HepG2 (cell line): ENCODE data around the gene LMAN2L. TPM values are rescaled to one million over a fixed set of nuclear protein-coding genes. Genes with fewer than 3 reads are reported as not detected.

Source experiments
- FOSL2 ChIP-seq: sonication (generic); formaldehyde crosslinking; IDR thresholded peaks from 2 replicates; pipeline ENCODE4 v1.4.0; 2020; ENCODE audit warnings: missing genetic modification reagents
- KLF15 ChIP-seq: sonication (generic); formaldehyde crosslinking; IDR thresholded peaks from 2 replicates; pipeline ENCODE4 v1.8.1; 2023; ENCODE audit warnings: borderline replicate concordance, mild to moderate bottlenecking, inconsistent platforms, missing genetic modification reagents, mixed read lengths
- MAFK ChIP-seq, 2 experiments: IDR thresholded peaks in 1 of 2; conservative IDR thresholded peaks in 1 of 2; 2 replicates each; pipeline ENCODE4 v1.6.1; 2011; ENCODE audit warnings: improper control_type of control experiment in 2 of 2, low read length in 2 of 2
- NFAT5 ChIP-seq: sonication (generic); formaldehyde crosslinking; IDR thresholded peaks from 2 replicates; pipeline ENCODE4 v1.4.0; 2020; ENCODE audit warnings: missing genetic modification reagents
- SRY ChIP-seq: sonication (generic); formaldehyde crosslinking; IDR thresholded peaks from 2 replicates; pipeline ENCODE4 v1.8.0; 2022; ENCODE audit warnings: mild to moderate bottlenecking, missing genetic modification reagents
- ZNF563 ChIP-seq: sonication (generic); formaldehyde crosslinking; IDR thresholded peaks from 2 replicates; pipeline ENCODE4 v1.8.0; 2022; ENCODE audit warnings: mild to moderate bottlenecking, moderate library complexity, missing genetic modification reagents
- polyA plus RNA-seq, 8 experiments: library from polyadenylated mRNA; depleted of rRNA in 3 of 8; stranded (reverse) in 7 of 8; unstranded in 1 of 8; fragments of >200 nt; fragmentation: Illumina TruSeq in 4 of 8; extraction: Trizol in 4 of 8; gene quantifications; 2 replicates each; pipeline versions ENCODE4 v1.2.1 to v1.2.3, GENCODE V29; 2011 to 2016; ENCODE audit warnings: low read depth in 4 of 8, missing spikeins in 1 of 8, mixed read lengths in 1 of 8; ENCODE audit not compliant: insufficient read depth in 1 of 8
- total RNA-seq, 5 experiments: library from RNA; depleted of rRNA; stranded (reverse); fragments of >200 nt; fragmentation: Illumina TruSeq; extraction: Trizol; gene quantifications; 2 replicates each; pipeline ENCODE4 v1.2.3, GENCODE V29; 2016; ENCODE audit warnings: low read depth in 1 of 5
- TF ChIP-seq, protein P1 (sequence below): sonication (generic); formaldehyde crosslinking; IDR thresholded peaks from 2 replicates; pipeline ENCODE4 v1.5.1; 2020; ENCODE audit warnings: missing genetic modification reagents, mild to moderate bottlenecking, borderline replicate concordance
- TF ChIP-seq, protein P2 (sequence below): sonication (generic); formaldehyde crosslinking; IDR thresholded peaks from 2 replicates; pipeline ENCODE4 v1.4.0; 2020; ENCODE audit warnings: missing genetic modification reagents, low read depth, mild to moderate bottlenecking, borderline replicate concordance
- TF ChIP-seq, protein P3 (sequence below): sonication (generic); formaldehyde crosslinking; IDR thresholded peaks from 2 replicates; pipeline ENCODE4 v1.4.0; 2020; ENCODE audit warnings: missing genetic modification reagents
- TF ChIP-seq, protein P4 (sequence below): sonication (generic); formaldehyde crosslinking; IDR thresholded peaks from 2 replicates; pipeline ENCODE4 v1.4.0; 2020; ENCODE audit warnings: missing genetic modification reagents, borderline replicate concordance

Gene LMAN2L
- total and polyA plus RNA-seq, 2 of the 13 experiments (the other 11 are each of a cell fraction or from before 2014, with no cell fraction given), result 39.1 to 57.9 TPM

DNA sequence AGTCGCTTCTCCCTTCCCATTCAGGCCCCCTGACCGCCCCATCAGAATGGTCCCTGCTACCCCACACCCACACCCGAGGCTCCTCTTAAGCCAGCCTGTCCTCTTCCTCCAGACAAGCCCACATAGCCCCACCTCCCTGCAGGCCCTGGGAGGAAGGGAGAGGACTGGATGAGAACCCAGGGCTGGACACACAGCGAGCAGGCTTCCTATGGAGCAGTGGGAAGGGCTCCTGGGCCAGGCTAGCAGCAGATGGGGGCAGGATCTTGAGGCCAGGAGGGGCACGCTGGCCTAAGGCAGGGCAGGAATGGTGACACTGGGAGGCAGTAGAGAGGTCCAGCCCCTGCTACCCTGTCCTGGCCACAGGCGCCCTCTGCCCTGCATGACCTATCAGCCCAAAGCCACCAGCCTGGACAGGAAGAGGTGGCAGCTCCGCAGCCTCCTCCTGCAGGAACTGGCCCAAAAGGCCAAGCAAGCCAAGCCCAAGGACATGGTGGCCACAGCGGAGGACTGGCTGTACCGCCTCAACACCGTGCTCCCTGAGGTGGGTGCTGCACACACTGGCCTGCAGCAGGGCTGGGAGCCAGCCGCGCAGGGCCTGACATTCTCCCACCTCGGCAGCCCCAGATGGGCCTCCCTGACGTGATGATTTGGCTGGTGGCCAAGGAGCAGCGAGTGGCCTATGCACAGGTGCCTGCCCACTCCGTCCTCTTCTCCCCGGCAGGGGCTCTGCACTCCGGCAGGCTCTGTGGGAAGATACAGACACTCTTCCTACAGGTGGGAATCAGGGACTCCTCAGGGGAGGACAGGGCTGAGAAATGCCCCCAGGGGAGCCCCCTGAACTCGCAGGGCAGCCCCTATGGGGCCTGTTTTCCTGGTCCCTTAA lies 54.0 kb downstream of the LMAN2L start (continued):
- TF ChIP-seq, protein P1, sequence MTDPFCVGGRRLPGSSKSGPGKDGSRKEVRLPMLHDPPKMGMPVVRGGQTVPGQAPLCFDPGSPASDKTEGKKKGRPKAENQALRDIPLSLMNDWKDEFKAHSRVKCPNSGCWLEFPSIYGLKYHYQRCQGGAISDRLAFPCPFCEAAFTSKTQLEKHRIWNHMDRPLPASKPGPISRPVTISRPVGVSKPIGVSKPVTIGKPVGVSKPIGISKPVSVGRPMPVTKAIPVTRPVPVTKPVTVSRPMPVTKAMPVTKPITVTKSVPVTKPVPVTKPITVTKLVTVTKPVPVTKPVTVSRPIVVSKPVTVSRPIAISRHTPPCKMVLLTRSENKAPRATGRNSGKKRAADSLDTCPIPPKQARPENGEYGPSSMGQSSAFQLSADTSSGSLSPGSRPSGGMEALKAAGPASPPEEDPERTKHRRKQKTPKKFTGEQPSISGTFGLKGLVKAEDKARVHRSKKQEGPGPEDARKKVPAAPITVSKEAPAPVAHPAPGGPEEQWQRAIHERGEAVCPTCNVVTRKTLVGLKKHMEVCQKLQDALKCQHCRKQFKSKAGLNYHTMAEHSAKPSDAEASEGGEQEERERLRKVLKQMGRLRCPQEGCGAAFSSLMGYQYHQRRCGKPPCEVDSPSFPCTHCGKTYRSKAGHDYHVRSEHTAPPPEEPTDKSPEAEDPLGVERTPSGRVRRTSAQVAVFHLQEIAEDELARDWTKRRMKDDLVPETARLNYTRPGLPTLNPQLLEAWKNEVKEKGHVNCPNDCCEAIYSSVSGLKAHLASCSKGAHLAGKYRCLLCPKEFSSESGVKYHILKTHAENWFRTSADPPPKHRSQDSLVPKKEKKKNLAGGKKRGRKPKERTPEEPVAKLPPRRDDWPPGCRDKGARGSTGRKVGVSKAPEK (CRISPR knock-in tag), result no peak; the same call in 1 of the 2 replicates
- TF ChIP-seq SRY (CRISPR knock-in tag), result no peak; the same call in 1 of the 2 replicates
- TF ChIP-seq ZNF563 (CRISPR knock-in tag), result no peak; the same call in 1 of the 2 replicates
- TF ChIP-seq, protein P2, sequence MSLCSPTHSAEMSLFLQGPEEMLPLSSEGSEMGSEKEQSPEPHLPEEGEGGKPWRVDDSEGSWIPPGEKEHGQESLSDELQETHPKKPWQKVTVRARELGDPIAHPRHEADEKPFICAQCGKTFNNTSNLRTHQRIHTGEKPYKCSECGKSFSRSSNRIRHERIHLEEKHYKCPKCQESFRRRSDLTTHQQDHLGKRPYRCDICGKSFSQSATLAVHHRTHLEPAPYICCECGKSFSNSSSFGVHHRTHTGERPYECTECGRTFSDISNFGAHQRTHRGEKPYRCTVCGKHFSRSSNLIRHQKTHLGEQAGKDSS (CRISPR knock-in tag), result peak; percentile 44; the same call in 1 of the 2 replicates
- TF ChIP-seq, protein P3, sequence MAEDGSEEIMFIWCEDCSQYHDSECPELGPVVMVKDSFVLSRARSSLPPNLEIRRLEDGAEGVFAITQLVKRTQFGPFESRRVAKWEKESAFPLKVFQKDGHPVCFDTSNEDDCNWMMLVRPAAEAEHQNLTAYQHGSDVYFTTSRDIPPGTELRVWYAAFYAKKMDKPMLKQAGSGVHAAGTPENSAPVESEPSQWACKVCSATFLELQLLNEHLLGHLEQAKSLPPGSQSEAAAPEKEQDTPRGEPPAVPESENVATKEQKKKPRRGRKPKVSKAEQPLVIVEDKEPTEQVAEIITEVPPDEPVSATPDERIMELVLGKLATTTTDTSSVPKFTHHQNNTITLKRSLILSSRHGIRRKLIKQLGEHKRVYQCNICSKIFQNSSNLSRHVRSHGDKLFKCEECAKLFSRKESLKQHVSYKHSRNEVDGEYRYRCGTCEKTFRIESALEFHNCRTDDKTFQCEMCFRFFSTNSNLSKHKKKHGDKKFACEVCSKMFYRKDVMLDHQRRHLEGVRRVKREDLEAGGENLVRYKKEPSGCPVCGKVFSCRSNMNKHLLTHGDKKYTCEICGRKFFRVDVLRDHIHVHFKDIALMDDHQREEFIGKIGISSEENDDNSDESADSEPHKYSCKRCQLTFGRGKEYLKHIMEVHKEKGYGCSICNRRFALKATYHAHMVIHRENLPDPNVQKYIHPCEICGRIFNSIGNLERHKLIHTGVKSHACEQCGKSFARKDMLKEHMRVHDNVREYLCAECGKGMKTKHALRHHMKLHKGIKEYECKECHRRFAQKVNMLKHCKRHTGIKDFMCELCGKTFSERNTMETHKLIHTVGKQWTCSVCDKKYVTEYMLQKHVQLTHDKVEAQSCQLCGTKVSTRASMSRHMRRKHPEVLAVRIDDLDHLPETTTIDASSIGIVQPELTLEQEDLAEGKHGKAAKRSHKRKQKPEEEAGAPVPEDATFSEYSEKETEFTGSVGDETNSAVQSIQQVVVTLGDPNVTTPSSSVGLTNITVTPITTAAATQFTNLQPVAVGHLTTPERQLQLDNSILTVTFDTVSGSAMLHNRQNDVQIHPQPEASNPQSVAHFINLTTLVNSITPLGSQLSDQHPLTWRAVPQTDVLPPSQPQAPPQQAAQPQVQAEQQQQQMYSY (CRISPR knock-in tag), result no peak
- no peak for TF ChIP-seq NFAT5 (CRISPR knock-in tag)
- no peak for TF ChIP-seq MAFK (conservative IDR thresholded peaks at IDR 0.05 in 1 of 2, IDR thresholded peaks at IDR 0.05 in 1 of 2; ENCODE audit: low read length in 2 of 2)
- TF ChIP-seq FOSL2, result 0 out of 2 replicates have a peak, but pooled peaks have one; percentile 38
- TF ChIP-seq, protein P4, sequence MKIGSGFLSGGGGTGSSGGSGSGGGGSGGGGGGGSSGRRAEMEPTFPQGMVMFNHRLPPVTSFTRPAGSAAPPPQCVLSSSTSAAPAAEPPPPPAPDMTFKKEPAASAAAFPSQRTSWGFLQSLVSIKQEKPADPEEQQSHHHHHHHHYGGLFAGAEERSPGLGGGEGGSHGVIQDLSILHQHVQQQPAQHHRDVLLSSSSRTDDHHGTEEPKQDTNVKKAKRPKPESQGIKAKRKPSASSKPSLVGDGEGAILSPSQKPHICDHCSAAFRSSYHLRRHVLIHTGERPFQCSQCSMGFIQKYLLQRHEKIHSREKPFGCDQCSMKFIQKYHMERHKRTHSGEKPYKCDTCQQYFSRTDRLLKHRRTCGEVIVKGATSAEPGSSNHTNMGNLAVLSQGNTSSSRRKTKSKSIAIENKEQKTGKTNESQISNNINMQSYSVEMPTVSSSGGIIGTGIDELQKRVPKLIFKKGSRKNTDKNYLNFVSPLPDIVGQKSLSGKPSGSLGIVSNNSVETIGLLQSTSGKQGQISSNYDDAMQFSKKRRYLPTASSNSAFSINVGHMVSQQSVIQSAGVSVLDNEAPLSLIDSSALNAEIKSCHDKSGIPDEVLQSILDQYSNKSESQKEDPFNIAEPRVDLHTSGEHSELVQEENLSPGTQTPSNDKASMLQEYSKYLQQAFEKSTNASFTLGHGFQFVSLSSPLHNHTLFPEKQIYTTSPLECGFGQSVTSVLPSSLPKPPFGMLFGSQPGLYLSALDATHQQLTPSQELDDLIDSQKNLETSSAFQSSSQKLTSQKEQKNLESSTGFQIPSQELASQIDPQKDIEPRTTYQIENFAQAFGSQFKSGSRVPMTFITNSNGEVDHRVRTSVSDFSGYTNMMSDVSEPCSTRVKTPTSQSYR, result peak; percentile 24; the same call in 1 of the 2 replicates
- no peak for TF ChIP-seq KLF15 (CRISPR knock-in tag)
